Measurements from ENCODE around the gene P2RX5.

DNA sequence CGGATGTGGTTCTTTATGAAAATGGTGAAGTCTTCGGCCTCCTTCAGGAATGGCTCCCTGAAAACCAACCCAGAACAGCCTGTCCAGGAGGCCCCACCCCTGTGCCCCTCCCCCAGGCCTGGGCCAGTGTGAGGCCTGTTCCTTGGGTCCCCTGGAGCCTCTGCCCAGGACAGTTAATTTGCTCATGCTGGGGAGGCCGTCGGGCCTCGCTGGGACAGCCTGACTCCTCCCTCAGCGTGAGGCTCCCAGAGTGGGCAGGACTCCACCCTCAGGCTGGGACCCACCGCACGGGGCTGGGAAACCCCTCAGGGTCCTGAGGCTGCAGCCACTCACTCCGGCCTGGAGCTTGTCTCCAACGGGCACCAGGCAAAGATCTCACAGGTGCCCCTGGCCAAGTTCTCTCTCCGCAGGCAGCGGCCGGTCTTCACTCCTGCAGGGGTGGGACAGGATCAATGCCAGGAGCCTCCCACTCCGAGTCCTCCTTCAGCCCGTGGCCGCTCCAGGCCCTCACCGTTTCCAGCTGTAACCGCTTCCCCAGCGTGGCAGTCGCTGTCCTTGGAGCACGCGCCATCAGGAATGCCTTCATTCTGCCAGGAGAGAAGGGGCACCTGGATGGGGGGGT lies 5.8 kb downstream of the P2RX5 start:
- TF ChIP-seq, protein P1, sequence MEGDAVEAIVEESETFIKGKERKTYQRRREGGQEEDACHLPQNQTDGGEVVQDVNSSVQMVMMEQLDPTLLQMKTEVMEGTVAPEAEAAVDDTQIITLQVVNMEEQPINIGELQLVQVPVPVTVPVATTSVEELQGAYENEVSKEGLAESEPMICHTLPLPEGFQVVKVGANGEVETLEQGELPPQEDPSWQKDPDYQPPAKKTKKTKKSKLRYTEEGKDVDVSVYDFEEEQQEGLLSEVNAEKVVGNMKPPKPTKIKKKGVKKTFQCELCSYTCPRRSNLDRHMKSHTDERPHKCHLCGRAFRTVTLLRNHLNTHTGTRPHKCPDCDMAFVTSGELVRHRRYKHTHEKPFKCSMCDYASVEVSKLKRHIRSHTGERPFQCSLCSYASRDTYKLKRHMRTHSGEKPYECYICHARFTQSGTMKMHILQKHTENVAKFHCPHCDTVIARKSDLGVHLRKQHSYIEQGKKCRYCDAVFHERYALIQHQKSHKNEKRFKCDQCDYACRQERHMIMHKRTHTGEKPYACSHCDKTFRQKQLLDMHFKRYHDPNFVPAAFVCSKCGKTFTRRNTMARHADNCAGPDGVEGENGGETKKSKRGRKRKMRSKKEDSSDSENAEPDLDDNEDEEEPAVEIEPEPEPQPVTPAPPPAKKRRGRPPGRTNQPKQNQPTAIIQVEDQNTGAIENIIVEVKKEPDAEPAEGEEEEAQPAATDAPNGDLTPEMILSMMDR (IDR thresholded peaks at IDR 0.05), result no peak
- TF ChIP-seq POLR2A (IDR thresholded peaks at IDR 0.05) (no peak), EP300 (IDR thresholded peaks at IDR 0.05) (no peak)

Data from ovary (tissue), 3 donors.